ENCODE data around the gene SH3RF2.

SH3RF2 gene

GRCh38 chr5:146050086-146050485, 113.7 kb downstream of the SH3RF2 start:
- no peak for DNase-seq

GRCh38 chr5:146051678-146052077, 115.3 kb downstream of the SH3RF2 start:
- DNase-seq, result no peak

GRCh38 chr5:146052780-146053179, 116.4 kb downstream of the SH3RF2 start:
- DNase-seq, result no peak

GRCh38 chr5:146055432-146055831, 119.1 kb downstream of the SH3RF2 start:
- DNase-seq, result no peak

- DNase-seq, result no peak
Observed at GRCh38 chr5:146059460-146060220, 123.3 kb downstream of the SH3RF2 start.

GRCh38 chr5:146060221-146060585, 123.8 kb downstream of the SH3RF2 start:
- DNase-seq, result no peak

- no peak for DNase-seq
Observed at GRCh38 chr5:146066968-146067367, 130.6 kb downstream of the SH3RF2 start.

- DNase-seq, result no peak
Observed at GRCh38 chr5:146068206-146068605, 131.8 kb downstream of the SH3RF2 start.

- DNase-seq, result no peak
Observed at GRCh38 chr5:146068977-146069779, 132.8 kb downstream of the SH3RF2 start.

- no peak for DNase-seq
Observed at GRCh38 chr5:146069780-146070099, 133.4 kb downstream of the SH3RF2 start.

- no peak for DNase-seq
Observed at GRCh38 chr5:146070746-146071145, 134.4 kb downstream of the SH3RF2 start.

- DNase-seq, result no peak
Observed at GRCh38 chr5:146071171-146071570, 134.8 kb downstream of the SH3RF2 start.

- no peak for DNase-seq
Observed at GRCh38 chr5:146072595-146072994, 136.2 kb downstream of the SH3RF2 start.

GRCh38 chr5:146073239-146073900, 137.0 kb downstream of the SH3RF2 start:
- DNase-seq, result no peak

- DNase-seq, result peak; percentile 15 to 77
Observed at GRCh38 chr5:146076028-146076427, 139.7 kb downstream of the SH3RF2 start.

- DNase-seq, result peak; percentile 1 to 8
Observed at GRCh38 chr5:146076455-146076854, 140.1 kb downstream of the SH3RF2 start.

- no peak for DNase-seq
Observed at GRCh38 chr5:146078566-146078965, 142.2 kb downstream of the SH3RF2 start.

- no peak for DNase-seq
Observed at GRCh38 chr5:146079695-146080373, 143.5 kb downstream of the SH3RF2 start.

- no peak for DNase-seq
Observed at GRCh38 chr5:146081556-146081955, 145.2 kb downstream of the SH3RF2 start.

- DNase-seq, result no peak
Observed at GRCh38 chr5:146082798-146083197, 146.4 kb downstream of the SH3RF2 start.

- no peak for DNase-seq
Observed at GRCh38 chr5:146084376-146084775, 148.0 kb downstream of the SH3RF2 start.

GRCh38 chr5:146088098-146088497, 151.7 kb downstream of the SH3RF2 start:
- no peak for DNase-seq

GRCh38 chr5:146089287-146089686, 152.9 kb downstream of the SH3RF2 start:
- DNase-seq, result no peak

Measured in inflammatory macrophage (primary cell).